Endodermal cell (in vitro differentiated cells): ENCODE results near the gene TFEB. TPM values are rescaled to one million over a fixed set of nuclear protein-coding genes. Genes with fewer than 3 reads are reported as not detected.

ENCODE experiments used
- DNase-seq: peaks from one replicate; pipeline ENCODE4 v3.0.0-alpha.2; 2017
- H3K27ac ChIP-seq: 2 replicates; pipeline ENCODE4 v1.5.1; 2013; ENCODE audit warnings: mild to moderate bottlenecking, low read depth, low read length, moderate library complexity
- H3K27me3 ChIP-seq: 2 replicates; pipeline ENCODE4 v1.6.1; 2013; ENCODE audit warnings: mild to moderate bottlenecking, low read length, moderate library complexity; ENCODE audit not compliant: insufficient read depth, control insufficient read depth, poor library complexity, severe bottlenecking
- H3K36me3 ChIP-seq: 2 replicates; pipeline ENCODE4 v1.7.0; 2013; ENCODE audit warnings: mild to moderate bottlenecking, low read length, moderate library complexity; ENCODE audit not compliant: control insufficient read depth, insufficient read depth
- H3K4me1 ChIP-seq: one replicate; pipeline ENCODE4 v1.7.0; 2013; ENCODE audit warnings: low read length; ENCODE audit not compliant: control insufficient read depth, insufficient read depth
- H3K4me3 ChIP-seq: 2 replicates; pipeline ENCODE4 v1.5.1; 2013; ENCODE audit warnings: mild to moderate bottlenecking, low read length, moderate library complexity
- H3K9ac ChIP-seq: 2 replicates; pipeline ENCODE4 v1.6.1; 2013; ENCODE audit warnings: mild to moderate bottlenecking, low read length, moderate library complexity; ENCODE audit not compliant: poor library complexity, severe bottlenecking; ENCODE audit errors: extremely low read depth
- H3K9me3 ChIP-seq: 2 replicates; pipeline ENCODE4 v1.6.1; 2013; ENCODE audit warnings: mild to moderate bottlenecking, low read length, moderate library complexity; ENCODE audit not compliant: control insufficient read depth
- H3K27ac Mint-ChIP-seq: 2 replicates; pipeline ENCODE4 v1.8.0; 2020; ENCODE audit warnings: mixed read lengths
- H3K27me3 Mint-ChIP-seq: 2 replicates; pipeline ENCODE4 v1.8.0; 2021; ENCODE audit warnings: mild to moderate bottlenecking, mixed read lengths; ENCODE audit not compliant: insufficient read depth
- H3K36me3 Mint-ChIP-seq: 2 replicates; pipeline ENCODE4 v1.8.0; 2020; ENCODE audit warnings: low read depth, mixed read lengths
- H3K4me1 Mint-ChIP-seq: 2 replicates; pipeline ENCODE4 v1.8.0; 2020; ENCODE audit warnings: mixed read lengths
- H3K4me3 Mint-ChIP-seq: 2 replicates; pipeline ENCODE4 v1.8.0; 2020; ENCODE audit warnings: mild to moderate bottlenecking, moderate library complexity, mixed read lengths
- H3K9me3 Mint-ChIP-seq: 2 replicates; pipeline ENCODE4 v1.8.0; 2020; ENCODE audit warnings: mild to moderate bottlenecking, mixed read lengths
- WGBS, 2 experiments: methylation state at CpG; one replicate each; pipeline versions ENCODE4 v1.1.5 to v1.1.7; 2013; ENCODE audit warnings: missing lambda C conversion rate in 2 of 2, mixed read lengths in 1 of 2; ENCODE audit not compliant: insufficient coverage in 1 of 2, insufficient read length in 1 of 2; 5-methylcytosine and 5-hydroxymethylcytosine counted together
- total RNA-seq, 2 donors: library from RNA; stranded (reverse); fragmentation: NEBNext Ultra II Directional in 1 of 2; extraction: Animal tissue kit (Norgen Biotek cat#: 25700) in 1 of 2; gene quantifications; 2 replicates in 1 of 2; 3 replicates in 1 of 2; pipeline ENCODE4 v1.2.1, GENCODE V29; 2021
- TF ChIP-seq, protein P1 (sequence below): fragments of 200-600 bp; sonication (generic); conservative IDR thresholded peaks from 2 replicates; pipeline ENCODE4 v1.5.0; 2021; ENCODE audit warnings: antibody characterized with exemption, mild to moderate bottlenecking

The TFEB gene
- total RNA-seq, 2 donors from 2014 or later: 0.24 TPM; not detected in 1

GRCh38 chr6:41640426-41640825 is 95.0 kb downstream of the TFEB start:
- Histone ChIP-seq H3K4me3 (peak overlapping the region; percentile 85), H3K4me1 (peaks cover 9% of the 10 kb centered on the region), H3K9me3 (no peaks in the 10 kb centered on the region), H3K27me3 (peaks cover 44% of the 10 kb centered on the region), H3K27ac (no peak overlapping the region), H3K9ac (no peak overlapping the region), H3K36me3 (no peaks in the 10 kb centered on the region)
- Mint-ChIP-seq H3K27ac (no peak overlapping the region), H3K27me3 (peaks cover 51% of the 10 kb centered on the region), H3K4me1 (peaks cover 41% of the 10 kb centered on the region), H3K9me3 (no peaks in the 10 kb centered on the region), H3K4me3 (peak overlapping the region; percentile 80), H3K36me3 (peaks cover 10% of the 10 kb centered on the region)
- WGBS, 2 experiments: 77 to 81% methylated on average over 4 to 7 of the region's 7 CpGs
- TF ChIP-seq, protein P1, sequence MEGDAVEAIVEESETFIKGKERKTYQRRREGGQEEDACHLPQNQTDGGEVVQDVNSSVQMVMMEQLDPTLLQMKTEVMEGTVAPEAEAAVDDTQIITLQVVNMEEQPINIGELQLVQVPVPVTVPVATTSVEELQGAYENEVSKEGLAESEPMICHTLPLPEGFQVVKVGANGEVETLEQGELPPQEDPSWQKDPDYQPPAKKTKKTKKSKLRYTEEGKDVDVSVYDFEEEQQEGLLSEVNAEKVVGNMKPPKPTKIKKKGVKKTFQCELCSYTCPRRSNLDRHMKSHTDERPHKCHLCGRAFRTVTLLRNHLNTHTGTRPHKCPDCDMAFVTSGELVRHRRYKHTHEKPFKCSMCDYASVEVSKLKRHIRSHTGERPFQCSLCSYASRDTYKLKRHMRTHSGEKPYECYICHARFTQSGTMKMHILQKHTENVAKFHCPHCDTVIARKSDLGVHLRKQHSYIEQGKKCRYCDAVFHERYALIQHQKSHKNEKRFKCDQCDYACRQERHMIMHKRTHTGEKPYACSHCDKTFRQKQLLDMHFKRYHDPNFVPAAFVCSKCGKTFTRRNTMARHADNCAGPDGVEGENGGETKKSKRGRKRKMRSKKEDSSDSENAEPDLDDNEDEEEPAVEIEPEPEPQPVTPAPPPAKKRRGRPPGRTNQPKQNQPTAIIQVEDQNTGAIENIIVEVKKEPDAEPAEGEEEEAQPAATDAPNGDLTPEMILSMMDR: no peak
- peak; percentile 52 for DNase-seq

GRCh38 chr6:41639809-41640371 is 95.5 kb downstream of the TFEB start:
- Histone ChIP-seq H3K36me3 (no peaks in the 10 kb centered on the region), H3K9me3 (no peaks in the 10 kb centered on the region), H3K4me3 (peak overlapping the region; percentile 85), H3K27ac (no peak overlapping the region), H3K27me3 (peaks cover 46% of the 10 kb centered on the region), H3K9ac (no peak overlapping the region), H3K4me1 (peaks cover 9% of the 10 kb centered on the region)
- peaks cover 36% of the 10 kb centered on the region for H3K4me1 Mint-ChIP-seq
- H3K36me3 Mint-ChIP-seq: peaks cover 10% of the 10 kb centered on the region
- H3K27me3 Mint-ChIP-seq: peaks cover 57% of the 10 kb centered on the region
- H3K9me3 Mint-ChIP-seq: no peaks in the 10 kb centered on the region
- 39 to 42% methylated on average over 3 to 8 of the region's 8 CpGs for WGBS, 2 experiments
- TF ChIP-seq, protein P1: no peak
- DNase-seq: peak; percentile 69
- peak overlapping the region; percentile 80 for H3K4me3 Mint-ChIP-seq
- no peak overlapping the region for H3K27ac Mint-ChIP-seq

DNA sequence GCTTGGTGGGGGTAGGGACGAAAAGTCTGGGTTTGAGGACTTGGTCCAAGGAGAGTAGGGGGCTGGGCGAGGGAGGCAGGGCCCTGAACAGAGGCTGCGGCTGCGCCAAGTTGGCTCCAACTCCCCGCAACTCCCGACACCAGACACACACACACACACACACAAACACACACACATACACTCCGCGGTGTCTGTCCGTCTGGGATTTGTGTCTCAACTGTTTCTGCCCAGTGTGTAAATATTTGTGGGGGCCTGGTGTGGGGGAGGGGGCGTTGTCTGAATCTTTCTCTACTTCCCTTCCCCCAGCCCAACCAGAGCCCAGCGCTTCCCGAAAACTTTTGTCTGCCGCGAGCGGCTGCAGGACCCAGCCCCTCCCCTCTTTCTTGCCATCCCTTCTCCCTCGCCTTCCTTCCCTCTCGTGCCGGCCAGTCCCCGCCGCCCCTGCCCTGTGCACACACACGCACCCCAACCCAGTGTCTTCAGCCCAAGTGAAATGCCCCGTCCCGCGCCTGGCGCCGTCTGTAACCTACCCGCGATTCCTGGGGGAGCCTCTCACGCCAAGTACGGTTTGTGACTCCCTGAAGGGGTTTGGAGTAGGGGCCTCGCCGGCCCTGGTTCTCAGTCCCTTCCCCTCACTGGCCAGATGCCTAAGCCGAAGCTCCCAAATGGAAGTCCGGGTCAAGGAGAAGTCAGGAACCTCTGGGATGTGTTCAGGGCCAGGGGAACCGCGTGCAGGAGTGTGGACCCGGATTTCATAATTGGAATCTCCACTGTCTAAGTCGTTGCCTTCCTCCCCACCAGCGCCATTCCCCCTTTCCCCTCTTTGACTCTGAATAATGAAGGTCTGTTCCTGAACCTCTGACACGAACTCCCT is 96.2 kb downstream of the TFEB start:
- WGBS, 2 experiments: 7 to 14% methylated on average over 3 to 37 of the region's 40 CpGs
- peak overlapping the region; percentile 58 for H3K27ac Mint-ChIP-seq
- H3K27me3 Mint-ChIP-seq: peaks cover 63% of the 10 kb centered on the region
- peak overlapping the region; percentile 24 for H3K9ac ChIP-seq
- peaks cover 32% of the 10 kb centered on the region for H3K4me1 Mint-ChIP-seq
- H3K9me3 Mint-ChIP-seq: no peaks in the 10 kb centered on the region
- H3K36me3 Mint-ChIP-seq: peaks cover 10% of the 10 kb centered on the region
- H3K27ac ChIP-seq: peak overlapping the region; percentile 12
- TF ChIP-seq, protein P1: no peak
- peak overlapping the region; percentile 85 for H3K4me3 ChIP-seq
- no peaks in the 10 kb centered on the region for H3K9me3 ChIP-seq
- peaks cover 46% of the 10 kb centered on the region for H3K27me3 ChIP-seq
- peak overlapping the region; percentile 80 for H3K4me3 Mint-ChIP-seq
- H3K36me3 ChIP-seq: no peaks in the 10 kb centered on the region
- peak; percentile 85 for DNase-seq
- H3K4me1 ChIP-seq: peaks cover 9% of the 10 kb centered on the region
